ENCODE results near the gene PKP1.

DNA sequence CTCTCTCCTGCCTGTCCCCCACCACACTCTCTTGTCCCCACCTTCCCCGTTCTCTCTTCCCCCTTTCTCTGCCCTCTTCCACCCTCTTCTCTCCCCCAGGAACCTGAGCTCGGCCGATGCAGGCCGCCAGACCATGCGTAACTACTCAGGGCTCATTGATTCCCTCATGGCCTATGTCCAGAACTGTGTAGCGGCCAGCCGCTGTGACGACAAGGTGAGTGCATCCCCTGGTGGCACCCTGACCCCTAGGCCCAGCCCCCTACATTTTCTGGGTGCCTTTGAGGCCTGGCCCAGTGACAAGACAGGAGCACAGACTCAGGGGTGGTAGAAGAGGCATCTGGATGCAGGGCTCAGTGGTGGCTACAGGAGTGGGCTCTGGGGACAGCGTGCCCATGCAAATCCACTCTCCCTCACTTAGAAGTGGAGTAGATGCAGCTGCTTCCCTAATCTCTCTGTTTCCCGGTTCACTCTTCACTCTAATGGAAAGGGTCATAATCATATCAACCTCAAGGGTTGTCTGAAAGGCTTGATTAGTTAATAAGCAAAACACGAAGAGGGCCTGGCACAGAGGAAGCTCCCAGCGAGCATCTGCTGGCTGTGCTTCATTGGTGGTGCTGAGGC lies 37.0 kb downstream of the PKP1 start:
- TF ChIP-seq, protein P1, sequence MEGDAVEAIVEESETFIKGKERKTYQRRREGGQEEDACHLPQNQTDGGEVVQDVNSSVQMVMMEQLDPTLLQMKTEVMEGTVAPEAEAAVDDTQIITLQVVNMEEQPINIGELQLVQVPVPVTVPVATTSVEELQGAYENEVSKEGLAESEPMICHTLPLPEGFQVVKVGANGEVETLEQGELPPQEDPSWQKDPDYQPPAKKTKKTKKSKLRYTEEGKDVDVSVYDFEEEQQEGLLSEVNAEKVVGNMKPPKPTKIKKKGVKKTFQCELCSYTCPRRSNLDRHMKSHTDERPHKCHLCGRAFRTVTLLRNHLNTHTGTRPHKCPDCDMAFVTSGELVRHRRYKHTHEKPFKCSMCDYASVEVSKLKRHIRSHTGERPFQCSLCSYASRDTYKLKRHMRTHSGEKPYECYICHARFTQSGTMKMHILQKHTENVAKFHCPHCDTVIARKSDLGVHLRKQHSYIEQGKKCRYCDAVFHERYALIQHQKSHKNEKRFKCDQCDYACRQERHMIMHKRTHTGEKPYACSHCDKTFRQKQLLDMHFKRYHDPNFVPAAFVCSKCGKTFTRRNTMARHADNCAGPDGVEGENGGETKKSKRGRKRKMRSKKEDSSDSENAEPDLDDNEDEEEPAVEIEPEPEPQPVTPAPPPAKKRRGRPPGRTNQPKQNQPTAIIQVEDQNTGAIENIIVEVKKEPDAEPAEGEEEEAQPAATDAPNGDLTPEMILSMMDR (IDR thresholded peaks at IDR 0.05), result no peak
- TF ChIP-seq POLR2AphosphoS5 (IDR thresholded peaks at IDR 0.05), result no peak
- TF ChIP-seq POLR2A (IDR thresholded peaks at IDR 0.05), result no peak
